Retinal pigment epithelial cell (primary cell): ENCODE results near the gene DMD.

Source experiments
- DNase-seq: peaks from one replicate; pipeline ENCODE4 v3.0.0-alpha.2; 2010; ENCODE audit warnings: low read depth
- H3K4me3 ChIP-seq: 2 replicates; pipeline ENCODE4 v1.5.1; 2011; ENCODE audit warnings: mild to moderate bottlenecking, low read length, control low read depth, moderate library complexity
- TF ChIP-seq, protein P1 (sequence below): conservative IDR thresholded peaks from 2 replicates; pipeline ENCODE4 v1.5.1; 2011; ENCODE audit warnings: low read depth, low read length, control low read depth, inconsistent platforms

DMD gene

DNA sequence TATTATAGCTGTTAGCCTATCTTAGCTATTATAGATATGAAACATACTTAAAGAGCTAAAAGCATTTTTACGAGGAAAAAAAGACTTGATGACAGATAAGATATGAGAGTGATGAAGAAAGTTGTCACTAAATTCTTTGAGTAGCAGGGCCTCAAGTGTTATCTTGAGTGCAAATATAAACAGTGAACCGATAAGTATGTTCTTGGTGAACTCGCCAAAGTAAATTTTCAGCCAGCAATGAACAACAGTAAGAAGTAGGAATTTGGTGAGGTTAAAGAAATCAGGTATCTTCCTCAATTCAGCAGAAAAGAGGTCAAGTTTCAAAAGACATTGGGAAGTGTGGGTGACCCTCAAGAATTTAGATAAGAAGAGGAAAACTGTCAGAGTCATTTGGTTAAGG, 1667.7 kb downstream of the DMD start:
- no peak overlapping the region for H3K4me3 ChIP-seq
- TF ChIP-seq, protein P1, sequence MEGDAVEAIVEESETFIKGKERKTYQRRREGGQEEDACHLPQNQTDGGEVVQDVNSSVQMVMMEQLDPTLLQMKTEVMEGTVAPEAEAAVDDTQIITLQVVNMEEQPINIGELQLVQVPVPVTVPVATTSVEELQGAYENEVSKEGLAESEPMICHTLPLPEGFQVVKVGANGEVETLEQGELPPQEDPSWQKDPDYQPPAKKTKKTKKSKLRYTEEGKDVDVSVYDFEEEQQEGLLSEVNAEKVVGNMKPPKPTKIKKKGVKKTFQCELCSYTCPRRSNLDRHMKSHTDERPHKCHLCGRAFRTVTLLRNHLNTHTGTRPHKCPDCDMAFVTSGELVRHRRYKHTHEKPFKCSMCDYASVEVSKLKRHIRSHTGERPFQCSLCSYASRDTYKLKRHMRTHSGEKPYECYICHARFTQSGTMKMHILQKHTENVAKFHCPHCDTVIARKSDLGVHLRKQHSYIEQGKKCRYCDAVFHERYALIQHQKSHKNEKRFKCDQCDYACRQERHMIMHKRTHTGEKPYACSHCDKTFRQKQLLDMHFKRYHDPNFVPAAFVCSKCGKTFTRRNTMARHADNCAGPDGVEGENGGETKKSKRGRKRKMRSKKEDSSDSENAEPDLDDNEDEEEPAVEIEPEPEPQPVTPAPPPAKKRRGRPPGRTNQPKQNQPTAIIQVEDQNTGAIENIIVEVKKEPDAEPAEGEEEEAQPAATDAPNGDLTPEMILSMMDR: no peak
- no peak for DNase-seq

DNA sequence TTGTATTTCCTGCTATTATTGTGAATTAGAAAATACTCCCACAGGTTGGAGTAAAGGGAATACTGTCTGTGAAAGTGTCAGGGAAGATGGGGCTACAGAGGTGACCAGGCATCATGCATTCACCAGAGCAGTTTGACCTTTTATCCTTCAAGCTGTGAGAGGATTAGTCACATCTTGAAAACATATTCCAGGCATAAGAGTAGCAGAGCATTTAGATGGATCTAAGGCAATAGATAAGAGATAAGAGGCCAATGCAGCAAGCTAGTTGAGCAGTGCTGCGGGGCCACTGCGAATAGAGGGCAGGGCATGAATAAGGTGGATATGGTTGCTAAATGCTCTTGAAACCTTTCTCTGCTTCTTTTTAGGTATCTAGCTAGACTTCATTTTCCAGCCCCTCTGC, 1668.8 kb downstream of the DMD start:
- DNase-seq: no peak
- TF ChIP-seq, protein P1: no peak
- no peak overlapping the region for H3K4me3 ChIP-seq

DNA sequence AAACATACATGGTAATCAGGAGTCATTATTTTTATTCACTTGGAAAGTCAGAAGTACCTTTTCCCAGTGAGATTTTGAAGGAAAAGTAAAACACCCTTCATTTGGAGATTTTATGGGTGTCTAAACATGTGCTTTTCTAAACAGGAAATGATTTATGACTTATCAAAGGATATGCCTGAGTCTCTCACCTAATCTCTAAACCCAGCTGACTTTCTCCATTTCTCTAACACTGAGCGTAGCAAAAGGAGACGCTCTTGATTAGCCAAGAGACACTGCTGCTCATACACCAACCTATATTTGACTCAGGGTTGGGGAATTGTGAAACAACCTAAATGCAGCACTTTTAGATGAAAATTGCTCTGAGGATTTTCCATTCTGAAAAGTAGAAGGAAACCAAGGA, 1671.0 kb downstream of the DMD start:
- TF ChIP-seq, protein P1: no peak
- no peak for DNase-seq

DNA sequence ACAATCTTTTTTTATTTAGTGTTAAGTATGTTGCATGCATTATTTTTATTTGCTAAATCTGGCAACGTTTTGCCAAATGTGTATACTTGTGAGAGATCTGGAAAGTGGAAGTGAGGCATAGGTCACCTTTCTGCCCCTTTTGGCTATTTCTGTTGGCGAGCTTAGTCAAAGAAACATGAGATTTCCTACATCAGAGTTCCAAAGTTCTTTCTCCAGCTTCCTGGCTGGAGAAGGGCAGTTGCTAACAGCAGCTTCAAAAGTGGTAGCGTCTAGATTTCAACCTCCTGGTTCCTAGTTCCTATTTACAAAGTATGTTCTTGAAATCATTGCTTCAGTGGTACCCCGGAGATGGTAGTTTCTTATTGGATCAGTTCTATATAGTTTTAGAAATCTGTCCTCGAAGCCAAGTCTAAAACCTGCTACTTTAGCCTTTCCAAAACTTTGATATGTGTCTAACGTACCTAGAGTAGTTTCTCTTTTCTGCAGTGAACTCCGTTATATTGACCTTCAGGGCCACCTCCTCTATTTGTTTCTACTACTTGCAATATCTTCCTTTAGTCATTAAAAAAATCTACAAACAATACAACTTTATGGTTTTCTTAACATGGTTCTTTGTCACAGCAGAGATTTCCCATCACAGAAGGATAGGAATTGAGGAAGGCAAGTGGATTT, 1683.8 kb downstream of the DMD start:
- H3K4me3 ChIP-seq: no peak overlapping the region
- no peak for DNase-seq
- TF ChIP-seq, protein P1: no peak

More for the DNA sequence above, 1671.0 kb downstream of the DMD start:
- no peak overlapping the region for H3K4me3 ChIP-seq

DNA sequence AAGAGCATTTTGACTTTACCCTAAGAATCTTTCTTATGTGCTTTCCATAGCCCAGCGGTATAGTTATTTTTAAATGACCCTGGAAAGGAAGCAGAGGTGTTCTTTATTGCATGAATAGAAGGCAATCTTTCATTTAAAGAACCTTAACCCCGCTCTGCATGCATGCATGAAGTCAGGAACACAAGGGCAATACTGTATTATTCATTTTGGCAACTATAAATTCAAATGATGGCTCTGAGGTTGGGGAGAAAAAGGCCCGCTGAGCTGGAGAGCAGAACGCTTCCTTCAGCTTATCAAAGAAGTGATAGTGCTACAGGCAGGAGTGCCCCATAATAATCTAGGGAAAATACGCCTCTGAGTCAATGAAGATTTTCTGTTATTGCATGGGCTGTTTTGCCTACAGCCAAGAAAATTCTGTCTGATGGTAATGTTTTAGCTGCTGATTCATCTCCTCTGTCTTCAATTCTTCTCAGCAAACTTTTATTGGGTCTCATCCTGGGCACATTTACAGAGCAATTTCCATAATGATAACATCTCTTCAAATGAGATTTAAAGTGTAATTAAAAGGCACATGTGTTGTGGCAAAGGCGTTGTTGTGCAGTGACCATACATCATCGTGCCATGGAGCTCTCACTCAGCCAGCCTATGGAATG, 1687.3 kb downstream of the DMD start:
- no peak for DNase-seq
- H3K4me3 ChIP-seq: no peak overlapping the region
- TF ChIP-seq, protein P1: no peak

DNA sequence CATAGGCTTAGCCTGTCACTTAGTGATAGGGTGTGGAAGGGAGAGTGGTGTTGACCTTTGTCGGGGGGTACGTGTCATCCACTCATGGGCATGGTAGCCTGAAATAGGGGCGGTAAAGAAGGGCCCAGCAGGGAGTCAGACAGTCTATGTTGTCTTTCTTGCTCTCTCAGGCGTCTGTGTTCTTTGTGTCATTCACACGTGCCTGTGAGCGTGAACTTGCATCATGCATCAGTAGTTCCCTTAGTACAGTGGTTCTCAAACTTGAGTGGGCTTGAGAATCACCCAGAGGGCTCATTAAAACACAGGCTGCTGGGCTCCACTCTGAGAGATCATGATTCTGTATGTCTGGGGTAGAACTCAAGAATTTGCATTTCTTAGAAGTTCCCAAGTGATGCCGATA, 1688.6 kb downstream of the DMD start:
- no peak for DNase-seq
- no peak overlapping the region for H3K4me3 ChIP-seq
- TF ChIP-seq, protein P1: no peak

DNA sequence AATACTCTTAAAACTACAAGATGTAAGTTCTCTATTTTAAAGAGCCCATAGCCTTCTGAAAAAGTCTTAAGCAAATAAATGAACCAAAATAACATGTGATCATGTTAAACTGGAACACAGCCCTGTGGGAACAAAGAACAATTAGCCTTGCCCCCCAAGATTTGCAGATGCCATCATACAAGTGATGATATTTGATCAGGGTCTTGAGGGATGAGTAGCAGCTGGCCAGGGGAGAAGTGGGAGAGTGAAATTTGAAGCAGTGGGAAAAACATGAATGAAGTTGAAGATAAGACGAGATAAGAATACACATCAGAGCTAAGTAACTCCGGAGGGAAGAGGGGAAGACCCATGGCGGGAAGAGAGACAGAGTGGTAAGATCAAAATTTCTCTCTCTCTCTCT, 1689.4 kb downstream of the DMD start:
- H3K4me3 ChIP-seq: no peak overlapping the region
- TF ChIP-seq, protein P1: no peak
- no peak for DNase-seq
